Neuron (in vitro differentiated cells): ENCODE measurements around the gene NCMAP.

Experiments
- H2AFZ ChIP-seq: one replicate; pipeline ENCODE4 v1.6.1; 2013; ENCODE audit warnings: low read depth, mild to moderate bottlenecking, inconsistent platforms, low read length, moderate library complexity
- H3K27me3 ChIP-seq: one replicate; pipeline ENCODE4 v1.6.1; 2013; ENCODE audit warnings: low read length; ENCODE audit not compliant: insufficient read depth
- H3K36me3 ChIP-seq: one replicate; pipeline ENCODE4 v1.6.1; 2013; ENCODE audit warnings: low read length; ENCODE audit not compliant: insufficient read depth
- H3K4me1 ChIP-seq: one replicate; pipeline ENCODE4 v1.6.1; 2013; ENCODE audit warnings: low read length; ENCODE audit not compliant: insufficient read depth
- H3K4me3 ChIP-seq: 2 replicates; pipeline ENCODE4 v1.5.1; 2013; ENCODE audit warnings: mild to moderate bottlenecking, low read length, moderate library complexity
- H3K9me3 ChIP-seq: one replicate; pipeline ENCODE4 v1.6.1; 2013; ENCODE audit warnings: low read length

Gene NCMAP

GRCh38 chr1:24551290-24551959, 4.5 kb upstream of the NCMAP start:
- Histone ChIP-seq H3K4me3 (no peak overlapping the region), H3K9me3 (no peaks in the 10 kb centered on the region), H3K36me3 (no peaks in the 10 kb centered on the region), H3K4me1 (peaks cover 13% of the 10 kb centered on the region), H2AFZ (no peak overlapping the region), H3K27me3 (peaks cover 23% of the 10 kb centered on the region)

GRCh38 chr1:24551960-24552571, 3.8 kb upstream of the NCMAP start:
- Histone ChIP-seq H3K27me3 (peaks cover 29% of the 10 kb centered on the region), H3K4me1 (peaks cover 13% of the 10 kb centered on the region), H3K36me3 (no peaks in the 10 kb centered on the region), H2AFZ (no peak overlapping the region), H3K9me3 (no peaks in the 10 kb centered on the region), H3K4me3 (no peak overlapping the region)

- Histone ChIP-seq H3K27me3 (peaks cover 46% of the 10 kb centered on the region), H3K9me3 (no peaks in the 10 kb centered on the region), H3K4me1 (peaks cover 13% of the 10 kb centered on the region), H2AFZ (no peak overlapping the region), H3K4me3 (no peak overlapping the region), H3K36me3 (no peaks in the 10 kb centered on the region)
These were observed 2.0 kb upstream of the NCMAP start for GRCh38 chr1:24553931-24554330.

- Histone ChIP-seq H3K4me1 (peaks cover 13% of the 10 kb centered on the region), H2AFZ (no peak overlapping the region), H3K4me3 (no peak overlapping the region), H3K27me3 (peaks cover 46% of the 10 kb centered on the region), H3K36me3 (no peaks in the 10 kb centered on the region), H3K9me3 (no peaks in the 10 kb centered on the region)
These were observed 1.2 kb upstream of the NCMAP start for GRCh38 chr1:24554714-24555113.

- Histone ChIP-seq H3K4me1 (peaks cover 13% of the 10 kb centered on the region), H3K27me3 (peaks cover 46% of the 10 kb centered on the region), H2AFZ (no peak overlapping the region), H3K36me3 (no peaks in the 10 kb centered on the region), H3K9me3 (no peaks in the 10 kb centered on the region), H3K4me3 (no peak overlapping the region)
These were observed 518 bp downstream of the NCMAP start for GRCh38 chr1:24556414-24556795.

- Histone ChIP-seq H3K9me3 (no peaks in the 10 kb centered on the region), H3K4me3 (no peak overlapping the region), H3K27me3 (peaks cover 46% of the 10 kb centered on the region), H2AFZ (no peak overlapping the region), H3K36me3 (no peaks in the 10 kb centered on the region), H3K4me1 (peaks cover 7% of the 10 kb centered on the region)
These were observed 1.3 kb downstream of the NCMAP start for GRCh38 chr1:24557220-24557619.

GRCh38 chr1:24557711-24558131, 1.8 kb downstream of the NCMAP start:
- Histone ChIP-seq H3K27me3 (peaks cover 46% of the 10 kb centered on the region), H3K9me3 (no peaks in the 10 kb centered on the region), H3K4me1 (peaks cover 3% of the 10 kb centered on the region), H3K36me3 (no peaks in the 10 kb centered on the region), H3K4me3 (no peak overlapping the region), H2AFZ (no peak overlapping the region)

- Histone ChIP-seq H3K4me1 (peaks cover 3% of the 10 kb centered on the region), H3K9me3 (no peaks in the 10 kb centered on the region), H3K27me3 (peaks cover 46% of the 10 kb centered on the region), H2AFZ (no peak overlapping the region), H3K4me3 (no peak overlapping the region), H3K36me3 (no peaks in the 10 kb centered on the region)
These were observed 2.6 kb downstream of the NCMAP start for GRCh38 chr1:24558455-24558854.

- Histone ChIP-seq H3K4me3 (no peak overlapping the region), H2AFZ (no peak overlapping the region), H3K27me3 (peaks cover 41% of the 10 kb centered on the region), H3K36me3 (no peaks in the 10 kb centered on the region), H3K9me3 (no peaks in the 10 kb centered on the region), H3K4me1 (peaks cover 3% of the 10 kb centered on the region)
These were observed 3.3 kb downstream of the NCMAP start for GRCh38 chr1:24558902-24559791.

- no peaks in the 10 kb centered on the region for H3K9me3 ChIP-seq
- H3K36me3 ChIP-seq = no peaks in the 10 kb centered on the region
- peaks cover 35% of the 10 kb centered on the region for H3K27me3 ChIP-seq
- H3K4me1 ChIP-seq = peaks cover 3% of the 10 kb centered on the region
- H2AFZ ChIP-seq = no peak overlapping the region
- H3K4me3 ChIP-seq = no peak overlapping the region
These were observed 4.5 kb downstream of the NCMAP start for GRCh38 chr1:24560361-24560760.

- H3K36me3 ChIP-seq = no peaks in the 10 kb centered on the region
- no peaks in the 10 kb centered on the region for H3K4me1 ChIP-seq
- H2AFZ ChIP-seq = no peak overlapping the region
- no peaks in the 10 kb centered on the region for H3K9me3 ChIP-seq
- no peak overlapping the region for H3K4me3 ChIP-seq
- peaks cover 16% of the 10 kb centered on the region for H3K27me3 ChIP-seq
These were observed 6.7 kb downstream of the NCMAP start for GRCh38 chr1:24562625-24563024.

- no peak overlapping the region for H2AFZ ChIP-seq
- no peaks in the 10 kb centered on the region for H3K4me1 ChIP-seq
- no peaks in the 10 kb centered on the region for H3K9me3 ChIP-seq
- no peaks in the 10 kb centered on the region for H3K36me3 ChIP-seq
- H3K4me3 ChIP-seq = no peak overlapping the region
- H3K27me3 ChIP-seq = peaks cover 5% of the 10 kb centered on the region
These were observed 8.8 kb downstream of the NCMAP start for GRCh38 chr1:24564695-24565094.

- H3K4me1 ChIP-seq = no peaks in the 10 kb centered on the region
- no peaks in the 10 kb centered on the region for H3K9me3 ChIP-seq
- H3K36me3 ChIP-seq = no peaks in the 10 kb centered on the region
- H2AFZ ChIP-seq = no peak overlapping the region
- peaks cover 5% of the 10 kb centered on the region for H3K27me3 ChIP-seq
- H3K4me3 ChIP-seq = no peak overlapping the region
These were observed 10.5 kb downstream of the NCMAP start for GRCh38 chr1:24566236-24566867.
